ENCODE measurements around the gene RAB10.
"Not testable (repeated sequence)": the region's sequence is repeated elsewhere in the genome, so short reads cannot be mapped to it uniquely, and the experiment has no call there.

RAB10 gene

DNA sequence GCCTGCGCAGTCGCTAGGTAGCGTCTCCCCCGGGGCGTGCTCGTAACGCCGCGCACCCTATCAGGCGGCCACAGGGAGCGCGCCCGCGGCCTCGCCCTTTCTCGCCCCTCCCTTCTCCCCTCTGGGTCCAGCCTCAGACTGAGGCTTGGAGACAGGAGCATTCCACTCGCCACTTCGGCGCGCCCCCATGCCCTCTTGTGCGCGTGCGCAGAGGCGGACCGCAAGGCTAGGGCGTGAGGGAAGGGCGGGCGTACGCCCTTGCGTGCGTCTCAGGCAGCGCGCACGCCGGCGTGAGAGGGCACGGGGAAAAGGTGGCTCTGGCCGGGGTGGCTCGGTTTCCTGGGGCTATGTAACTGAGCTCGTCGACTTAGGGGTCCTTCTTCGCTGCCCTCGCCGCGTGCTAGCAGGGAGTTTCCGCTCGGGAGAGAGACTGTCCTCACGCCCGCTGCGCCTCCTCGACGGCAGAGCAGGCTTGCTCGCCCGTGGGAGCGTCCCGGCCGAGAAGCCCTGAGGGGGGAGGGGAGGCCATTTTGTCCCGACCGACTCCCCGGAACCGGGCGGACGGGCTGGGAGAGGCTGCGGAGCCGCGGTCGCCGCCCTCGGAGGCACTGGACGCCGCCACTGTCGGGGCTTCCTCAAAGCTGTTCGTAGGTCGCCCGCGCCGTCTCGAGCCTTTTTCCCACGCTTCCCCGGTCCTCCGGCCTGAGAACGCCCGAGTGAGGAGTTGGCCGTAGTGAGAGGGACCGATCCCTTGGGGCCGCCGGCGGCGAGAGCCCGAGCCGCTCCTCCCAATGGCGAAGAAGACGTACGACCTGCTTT lies at the start of gene RAB10:
RAB10 (plus strand) TSS at position 267 of the 819 bp plus-strand sequence; CDS start at position 792, 525 bp downstream.
- in situ Hi-C loops (cut with MboI; ENCODE audit: low sequenced_read_pairs) = no loop called here

DNA sequence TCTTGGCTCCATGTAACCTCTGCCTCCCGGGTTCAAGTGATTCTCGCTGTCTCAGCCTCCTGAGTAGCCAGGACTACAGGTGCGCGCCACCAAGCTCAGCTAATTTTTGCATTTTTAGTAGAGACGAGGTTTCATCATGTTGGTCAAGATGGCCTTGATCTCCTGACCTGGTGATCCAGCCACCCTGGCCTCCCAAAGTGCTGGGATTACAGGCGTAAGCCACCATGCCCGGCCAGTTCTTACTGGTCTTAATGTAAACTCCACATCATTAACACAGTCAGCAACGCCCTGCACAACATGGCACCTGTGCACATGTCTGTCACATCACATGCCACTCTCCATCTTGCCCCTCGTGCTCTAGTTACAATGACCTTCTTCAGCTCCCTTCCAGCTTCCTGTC lies 45.8 kb upstream of the RAB10 start:
- in situ Hi-C loops (cut with MboI; ENCODE audit: low sequenced_read_pairs) = no loop called here

DNA sequence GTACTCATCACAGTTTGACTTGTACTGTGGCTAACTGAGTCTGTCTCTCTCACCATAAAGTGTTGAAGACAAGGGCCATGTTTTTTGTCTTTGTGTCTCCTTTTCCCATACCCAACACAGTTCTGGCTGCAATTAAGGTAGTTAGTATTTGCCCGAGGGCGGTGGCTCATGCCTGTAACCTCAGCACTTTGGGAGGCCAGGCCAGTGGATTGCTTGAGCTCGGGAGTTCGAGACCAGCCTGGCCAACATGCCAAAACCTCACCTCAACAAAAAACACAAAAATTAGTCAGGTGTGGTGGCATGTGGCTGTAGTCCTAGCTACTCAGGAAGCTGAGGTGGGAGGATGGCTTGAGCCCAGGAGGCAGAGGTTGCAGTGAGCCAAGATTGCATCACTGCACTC lies 44.7 kb upstream of the RAB10 start:
- in situ Hi-C loops (cut with MboI; ENCODE audit: low sequenced_read_pairs) = no loop called here

DNA sequence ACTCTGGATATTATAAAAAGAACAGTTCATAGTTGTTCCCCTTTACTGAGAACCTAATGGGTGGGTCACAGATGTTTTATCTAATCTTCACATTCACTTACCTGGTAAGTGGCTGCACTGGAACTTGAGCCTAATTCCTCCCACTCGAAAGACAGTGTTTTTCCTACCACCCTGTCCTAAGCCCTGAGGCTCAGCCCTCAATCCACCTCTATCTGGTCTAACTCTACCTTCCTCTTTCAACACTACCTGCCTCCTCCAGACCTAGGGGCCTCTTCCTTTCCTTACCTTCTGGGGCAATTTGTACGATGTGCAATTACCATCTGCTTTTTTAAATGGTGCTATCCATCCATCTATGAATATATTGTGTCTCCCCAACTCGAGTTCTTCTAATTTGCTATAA lies 41.9 kb upstream of the RAB10 start:
- in situ Hi-C loops (cut with MboI; ENCODE audit: low sequenced_read_pairs) = no loop called here

DNA sequence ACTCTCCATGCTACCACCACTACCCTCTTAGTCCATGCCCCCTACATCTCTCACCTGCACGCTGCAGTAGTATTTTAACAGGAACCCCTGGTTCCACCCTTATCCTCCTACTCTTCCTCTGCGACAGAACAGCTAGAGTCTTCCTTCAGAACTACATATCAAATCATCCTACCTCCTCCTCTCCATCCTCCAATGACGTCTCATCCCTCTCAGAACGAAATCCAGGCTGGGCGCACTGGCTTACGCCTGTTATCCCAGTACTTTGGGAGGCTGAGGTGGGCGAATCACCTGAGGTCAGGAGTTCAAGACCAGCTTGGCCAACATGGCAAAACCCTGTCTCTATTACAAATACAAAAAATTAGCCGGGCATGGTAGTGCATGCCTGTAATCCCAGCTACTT lies 41.3 kb upstream of the RAB10 start:
- in situ Hi-C loops (cut with MboI; ENCODE audit: low sequenced_read_pairs) = no loop called here

DNA sequence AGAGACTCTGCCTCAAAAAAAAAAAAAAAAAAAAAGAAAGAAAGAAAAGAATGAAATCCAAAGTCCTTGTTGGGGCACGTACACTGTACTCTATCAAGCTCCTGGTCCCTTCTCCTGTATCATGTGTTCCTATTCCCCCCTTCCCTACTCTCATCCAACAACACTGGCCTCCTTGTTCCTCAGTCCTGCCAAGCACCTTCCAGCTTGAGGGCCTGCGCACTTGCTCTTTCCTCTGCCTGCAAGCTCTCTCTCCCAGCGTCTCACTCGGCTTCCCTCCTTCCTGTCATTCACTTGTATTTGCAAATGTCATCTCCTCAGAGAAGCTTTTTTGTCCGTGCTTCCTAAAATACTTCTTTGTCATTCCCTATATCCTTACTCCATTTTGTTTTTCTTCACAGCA lies 40.8 kb upstream of the RAB10 start:
- in situ Hi-C loops (cut with MboI; ENCODE audit: low sequenced_read_pairs) = no loop called here

DNA sequence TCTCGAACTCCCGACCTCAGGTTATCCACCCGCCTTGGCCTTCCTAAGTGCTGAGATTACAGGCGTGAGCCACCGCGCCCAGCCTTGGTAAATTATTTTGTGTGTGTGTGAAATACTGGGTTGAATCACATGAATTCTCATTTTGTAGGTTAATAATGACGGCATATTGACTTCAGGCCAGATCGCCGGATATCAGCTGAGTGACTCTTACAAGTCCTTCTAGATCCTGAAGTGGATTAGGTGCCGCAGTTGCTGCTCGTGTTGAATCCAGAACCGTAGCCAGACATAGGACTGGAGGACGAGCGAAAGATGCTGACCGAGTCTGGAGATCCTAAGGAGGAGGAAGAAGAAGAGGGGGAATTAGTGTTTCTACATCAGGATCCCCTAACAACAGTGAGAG lies 39.4 kb upstream of the RAB10 start:
- in situ Hi-C loops (cut with MboI; ENCODE audit: low sequenced_read_pairs) = no loop called here

DNA sequence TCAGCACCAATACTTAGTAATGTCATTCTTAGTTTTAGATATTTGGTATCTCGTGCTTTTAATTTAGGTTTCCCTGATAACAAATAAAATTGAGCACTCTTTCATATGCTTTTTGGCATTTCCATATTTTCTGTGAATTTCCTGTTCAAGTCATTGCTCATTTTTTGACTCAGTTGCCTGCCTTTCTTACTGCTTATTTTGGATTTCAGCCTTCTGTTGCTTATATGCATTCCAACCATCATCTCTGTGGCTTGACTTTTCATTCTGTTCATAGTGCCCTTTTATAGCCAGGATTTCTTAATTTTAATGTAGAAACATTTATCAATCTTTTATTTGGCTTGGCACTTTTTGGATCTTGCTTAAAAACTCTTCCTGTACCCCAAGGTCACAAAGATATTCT lies 37.0 kb upstream of the RAB10 start:
- in situ Hi-C loops (cut with MboI; ENCODE audit: low sequenced_read_pairs) = no loop called here

DNA sequence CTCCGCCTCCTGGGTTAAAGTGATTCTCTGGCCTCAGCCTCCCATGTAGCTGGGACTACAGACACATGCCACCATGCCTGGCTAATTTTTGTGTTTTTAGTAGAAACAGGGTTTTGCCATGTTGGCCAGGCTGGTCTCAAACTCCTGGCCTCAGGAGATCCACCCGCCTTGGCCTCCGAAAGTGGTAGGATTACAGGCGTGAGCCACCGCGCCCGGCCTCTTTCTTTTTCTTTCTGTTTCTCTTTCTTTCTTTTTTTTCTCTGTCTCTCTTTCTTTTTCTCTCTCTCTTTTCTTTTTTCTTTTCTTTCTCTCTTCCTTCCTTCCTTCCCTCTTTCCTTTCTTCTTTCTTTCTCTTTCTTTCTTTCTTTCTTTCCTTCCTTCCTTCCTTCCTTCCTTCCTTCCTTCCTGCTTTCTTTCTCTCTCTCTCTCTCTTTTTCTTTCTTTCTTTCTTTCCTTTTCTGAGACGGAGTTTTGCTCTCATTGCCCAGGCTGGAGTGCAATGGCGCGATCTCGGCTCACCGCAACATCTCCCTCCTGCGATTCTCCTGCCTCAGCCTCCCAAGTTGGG lies 35.0 kb upstream of the RAB10 start:
- in situ Hi-C loops (cut with MboI; ENCODE audit: low sequenced_read_pairs) = not testable (repeated sequence)

DNA sequence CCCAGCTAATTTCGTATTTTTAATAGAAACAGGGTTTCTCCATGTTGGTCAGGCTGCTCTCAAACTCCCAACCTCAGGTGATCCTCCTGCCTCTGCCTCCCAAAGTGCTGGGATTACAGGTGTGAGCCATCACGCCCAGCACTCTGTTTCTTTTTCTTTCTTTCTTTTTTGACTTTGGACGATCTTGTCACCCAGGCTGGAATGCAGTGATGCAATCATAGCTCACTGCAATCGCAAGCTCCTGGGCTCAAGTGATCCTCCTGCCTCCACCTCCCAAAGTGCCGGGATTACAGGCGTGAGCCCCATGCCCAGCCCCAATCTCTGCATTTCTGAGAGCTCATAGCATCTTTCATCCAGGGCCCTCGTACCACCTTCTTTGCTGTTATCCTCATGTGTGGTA lies 34.5 kb upstream of the RAB10 start:
- in situ Hi-C loops (cut with MboI; ENCODE audit: low sequenced_read_pairs) = not testable (repeated sequence)

DNA sequence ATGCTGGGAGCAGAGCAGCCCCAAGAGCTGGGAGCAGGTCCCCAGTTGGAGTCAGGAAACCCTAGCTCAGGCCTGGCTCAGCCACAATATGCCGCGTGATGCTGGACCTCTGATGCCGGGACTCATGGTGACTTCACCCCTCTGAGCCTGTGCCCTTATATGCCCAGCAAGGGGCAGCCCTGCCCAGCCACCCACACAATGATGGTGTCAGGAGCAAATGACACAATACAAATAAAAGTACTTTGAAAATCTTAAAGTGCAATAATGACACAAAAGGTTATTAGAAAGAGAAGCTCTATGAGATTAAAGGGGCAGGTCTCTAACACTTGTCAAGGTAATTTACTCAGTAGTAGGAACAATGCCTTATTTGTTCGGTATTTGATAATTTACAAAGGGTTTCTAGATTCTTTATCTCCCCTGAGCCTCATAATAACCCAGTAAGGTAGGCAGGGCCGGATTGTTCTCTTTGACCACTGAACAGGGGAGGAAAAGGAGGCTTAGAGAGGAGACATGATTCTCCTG lies 33.3 kb upstream of the RAB10 start:
- in situ Hi-C loops (cut with MboI; ENCODE audit: low sequenced_read_pairs) = no loop called here

DNA sequence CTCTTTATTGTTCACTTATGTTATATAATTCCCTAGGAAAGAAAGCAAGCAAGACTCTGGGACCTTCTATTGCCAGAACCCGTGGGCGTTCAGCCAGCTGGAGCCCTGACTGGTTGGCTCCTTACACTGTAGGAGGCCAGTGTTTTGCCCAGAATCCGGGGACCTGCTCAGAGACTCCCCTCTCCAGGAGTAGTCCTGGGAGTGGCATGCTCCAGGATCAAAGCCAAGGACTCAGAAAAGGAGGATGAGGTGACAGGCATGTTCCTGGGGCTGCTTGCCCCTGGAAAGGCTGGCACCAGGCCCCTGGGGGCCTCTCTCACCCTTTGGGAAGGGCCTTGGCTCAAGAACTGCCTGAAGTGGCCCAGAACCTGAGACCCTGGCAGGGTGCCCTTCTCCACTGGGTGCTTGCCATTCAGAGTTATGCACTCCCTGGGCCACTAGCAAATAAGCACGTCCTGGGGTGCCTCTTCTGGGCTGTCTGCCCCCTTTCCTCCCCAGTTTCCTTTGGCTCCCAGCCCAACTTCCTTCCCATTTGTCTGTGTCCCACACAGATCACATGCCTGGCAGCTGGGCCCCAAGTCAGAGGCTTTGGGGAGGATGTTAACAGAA lies 32.0 kb upstream of the RAB10 start:
- in situ Hi-C loops (cut with MboI; ENCODE audit: low sequenced_read_pairs) = no loop called here

DNA sequence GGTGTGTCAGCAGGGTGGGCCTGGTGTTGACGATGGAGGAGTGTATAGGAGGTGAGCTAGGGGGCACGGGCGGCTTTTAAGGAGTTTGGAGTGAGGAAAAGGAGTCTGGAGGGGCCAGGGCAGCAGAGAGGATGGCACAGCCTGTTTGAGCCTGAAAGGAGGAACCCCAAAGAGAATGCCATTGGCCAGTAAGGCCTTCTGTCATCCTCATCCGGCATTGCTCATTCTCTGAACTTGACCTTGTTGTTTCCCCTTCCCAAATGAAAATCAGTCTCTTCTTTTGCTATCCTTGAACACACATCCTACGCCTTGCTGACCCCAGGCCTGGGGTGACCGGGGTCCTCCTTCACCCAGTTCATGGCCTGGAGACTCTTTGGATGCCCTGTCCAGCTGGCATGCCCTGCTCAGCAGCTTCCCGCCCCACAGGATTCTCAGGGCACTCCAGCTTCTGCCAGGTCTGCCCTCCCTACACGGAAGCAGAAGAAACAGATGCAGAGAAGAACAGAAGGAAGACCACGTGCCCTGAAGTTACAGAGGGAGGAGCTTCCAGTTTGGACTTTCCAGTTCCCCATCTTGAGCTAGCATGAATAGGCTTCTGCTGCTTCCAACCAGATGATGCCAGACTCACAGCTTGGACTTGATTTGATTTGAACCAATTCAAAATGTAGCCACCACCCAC lies 31.1 kb upstream of the RAB10 start:
- in situ Hi-C loops (cut with MboI; ENCODE audit: low sequenced_read_pairs) = no loop called here

DNA sequence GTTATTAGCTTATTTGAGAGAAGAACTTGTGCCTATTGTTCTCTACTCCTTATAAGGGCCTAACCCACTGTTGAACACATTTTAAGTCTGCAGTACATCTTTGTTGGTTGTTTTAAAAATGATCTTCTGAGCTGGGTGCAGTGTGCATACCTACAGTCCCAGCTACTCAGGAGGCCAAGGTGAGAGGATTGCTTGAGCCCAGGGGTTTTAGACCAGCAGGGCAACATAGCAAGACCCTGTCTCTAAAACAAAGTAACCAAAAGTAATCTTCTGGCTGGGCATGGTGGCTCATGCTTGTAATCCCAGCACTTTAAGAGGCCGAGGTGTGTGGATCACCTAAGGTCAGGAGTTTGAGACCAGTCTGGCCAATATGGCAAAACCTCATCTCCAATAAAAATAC lies 25.8 kb upstream of the RAB10 start:
- in situ Hi-C loops (cut with MboI; ENCODE audit: low sequenced_read_pairs) = no loop called here

DNA sequence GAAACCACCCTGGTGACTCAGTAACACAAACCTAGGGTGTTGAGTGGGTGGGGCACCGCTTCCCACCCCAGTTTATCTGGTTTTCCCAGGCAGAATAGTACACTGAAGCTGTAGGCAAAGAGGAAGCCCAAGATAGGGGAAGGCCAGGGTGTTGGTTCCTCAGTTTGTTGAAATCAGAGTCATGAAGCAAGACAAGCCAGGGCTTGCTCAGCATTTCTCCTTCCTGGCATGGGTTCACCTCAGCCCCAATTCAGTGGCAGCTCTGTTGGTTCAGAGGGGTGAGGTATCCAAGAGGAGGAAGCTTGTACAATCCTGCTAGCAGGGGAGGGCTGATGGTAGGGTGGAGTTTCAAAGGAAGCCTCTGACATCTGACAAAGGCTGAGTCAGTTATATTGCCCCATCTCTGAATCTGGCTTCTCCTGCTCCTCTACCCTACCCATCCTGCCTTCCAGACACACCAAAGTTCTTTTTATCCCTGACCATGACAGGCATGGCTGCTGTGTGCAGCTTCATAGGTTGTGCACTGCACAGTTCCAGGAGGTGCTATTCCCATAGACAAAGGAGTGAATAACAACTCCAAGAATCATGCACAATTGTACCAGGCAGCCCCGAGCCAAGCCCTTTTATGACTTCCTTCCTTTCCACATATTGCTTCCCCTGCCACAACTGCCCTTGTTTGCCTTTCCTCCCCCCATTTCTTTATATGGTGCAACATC lies 24.9 kb upstream of the RAB10 start:
- in situ Hi-C loops (cut with MboI; ENCODE audit: low sequenced_read_pairs) = no loop called here

DNA sequence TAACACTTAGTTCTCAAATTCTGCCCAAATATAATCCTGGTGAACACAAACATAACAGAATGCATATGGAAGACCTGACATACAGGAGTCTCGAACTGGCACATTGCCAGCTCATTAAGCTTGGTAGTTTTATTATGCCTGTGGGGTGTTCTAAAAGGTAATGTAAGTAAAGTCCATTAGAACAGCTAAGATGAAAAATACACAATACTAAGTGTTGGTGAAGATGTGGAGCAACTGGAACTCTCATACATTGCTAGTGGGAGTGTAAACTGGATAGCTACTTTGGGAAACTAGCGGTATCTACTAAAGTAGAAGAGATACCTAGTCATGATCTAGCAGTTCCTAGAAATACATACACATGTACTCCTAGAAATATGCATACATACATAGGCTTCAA lies 24.3 kb upstream of the RAB10 start:
- in situ Hi-C loops (cut with MboI; ENCODE audit: low sequenced_read_pairs) = no loop called here

DNA sequence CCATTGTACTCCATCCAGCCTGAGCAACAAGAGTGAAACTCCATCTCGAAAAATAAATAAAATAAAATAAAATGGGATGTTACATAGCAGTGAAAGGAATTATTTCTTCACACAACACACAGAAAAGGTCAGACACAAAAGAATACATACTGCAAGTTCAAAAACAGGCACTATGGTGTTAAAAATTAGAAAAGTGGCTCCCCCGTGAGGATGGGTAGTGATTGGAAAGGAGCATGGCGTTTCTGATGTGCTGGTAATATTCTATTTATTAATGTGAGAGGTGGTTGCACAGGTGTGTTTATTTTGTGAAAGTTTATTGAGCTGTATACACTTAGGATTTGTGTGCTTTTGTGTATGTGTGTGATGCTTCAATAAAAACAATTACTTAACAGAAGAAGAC lies 22.9 kb upstream of the RAB10 start:
- in situ Hi-C loops (cut with MboI; ENCODE audit: low sequenced_read_pairs) = no loop called here

DNA sequence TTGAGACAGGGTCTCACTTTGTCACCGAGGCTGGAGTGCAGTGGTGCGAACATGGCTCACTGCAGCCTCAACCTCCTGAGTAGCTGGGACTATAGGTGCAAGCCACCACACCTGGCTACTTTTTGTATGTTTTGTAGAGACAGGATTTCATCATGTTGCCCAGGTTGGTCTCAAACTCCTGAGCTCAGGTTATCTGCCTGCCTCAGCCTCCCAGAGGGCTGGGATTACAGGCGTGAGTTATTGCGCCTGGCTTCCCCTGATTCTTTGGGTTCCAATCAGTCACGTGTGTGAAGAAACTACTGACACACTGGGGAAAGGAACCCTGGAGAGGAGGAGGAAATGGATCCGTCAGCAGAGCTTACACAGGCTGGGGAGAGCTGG lies 22.3 kb upstream of the RAB10 start:
- in situ Hi-C loops (cut with MboI; ENCODE audit: low sequenced_read_pairs) = no loop called here

DNA sequence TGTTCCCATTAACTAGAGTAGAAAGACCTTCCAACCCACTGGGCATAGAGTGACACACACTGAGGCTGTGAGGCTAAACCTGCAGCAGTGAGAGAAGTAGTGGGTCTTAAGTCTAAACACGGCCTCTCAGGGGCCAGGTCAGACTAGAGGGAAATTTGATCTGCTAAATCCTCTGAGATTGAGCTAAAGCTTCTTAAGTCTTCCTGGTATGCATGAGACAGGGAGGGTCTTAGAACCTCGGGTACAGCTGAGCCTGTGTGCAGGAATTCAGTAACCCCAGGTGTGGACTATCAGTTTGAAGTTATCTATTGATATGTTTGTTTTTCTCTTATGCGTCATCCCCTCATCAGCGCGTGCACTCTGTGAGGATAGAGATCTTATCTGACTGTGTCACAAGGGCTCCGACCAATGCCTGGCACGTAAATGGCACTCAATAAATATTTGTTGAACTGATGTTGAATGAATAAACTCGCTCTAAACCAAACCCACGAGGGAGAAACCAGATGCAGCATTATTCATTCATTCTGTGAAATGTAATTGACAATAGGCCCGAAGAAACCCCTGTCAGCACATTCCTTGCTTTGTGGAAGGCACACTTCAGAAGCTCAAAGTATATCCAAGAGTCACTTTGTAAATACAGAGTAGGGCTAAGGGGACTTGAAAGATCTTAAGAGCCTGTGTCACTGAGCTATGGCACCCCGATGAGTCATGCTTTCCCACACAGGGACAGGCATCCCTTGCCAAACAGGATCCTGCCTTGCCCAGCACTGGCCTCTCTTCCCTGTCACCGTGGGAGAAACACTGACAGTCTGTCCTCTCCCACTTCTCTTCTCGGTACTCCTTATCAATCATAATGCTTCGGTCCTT lies 21.7 kb upstream of the RAB10 start:
- in situ Hi-C loops (cut with MboI; ENCODE audit: low sequenced_read_pairs) = no loop called here

DNA sequence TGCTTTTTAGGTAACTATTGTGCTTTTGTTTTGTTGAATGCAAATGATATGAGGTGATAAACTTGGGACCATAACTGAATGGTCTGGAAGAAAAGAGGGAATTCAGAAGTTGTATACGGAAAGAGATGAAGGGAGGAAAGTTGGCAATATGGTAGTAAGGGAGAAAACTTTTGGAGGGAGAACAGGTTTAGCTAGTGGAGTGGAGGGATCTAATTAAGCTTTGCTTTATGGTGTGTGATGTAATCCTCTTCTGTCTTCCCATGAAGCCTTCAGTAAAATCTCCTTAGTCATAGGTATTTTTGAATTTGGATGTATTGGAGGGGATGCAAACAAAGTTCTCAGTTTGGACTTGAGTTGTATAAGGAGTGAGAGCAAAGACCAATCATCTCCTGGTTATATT lies 20.2 kb upstream of the RAB10 start:
- in situ Hi-C loops (cut with MboI; ENCODE audit: low sequenced_read_pairs) = no loop called here

Measured in hTERT RPE-1 (cell line).